Activated T-cell treated with anti-CD3 and anti-CD28 coated beads, Interleukin-2, amount 50 U/mL, for 72 hours (primary cell): ENCODE results near the gene FBXO44. TPM values are rescaled to one million over a fixed set of nuclear protein-coding genes. Genes with fewer than 3 reads are reported as not detected.
"Not testable (repeated sequence)": the region's sequence is repeated elsewhere in the genome, so short reads cannot be mapped to it uniquely, and the experiment has no call there.

ENCODE experiments used
- ATAC-seq, 2 donors: fragments of 150-1000 bp; cut with Tn5 transposase; replicated peaks in 1 of 2; 2 replicates each; pipeline ENCODE4 v1.10.0; 2021; ENCODE audit warnings: moderate library complexity in 2 of 2, mild to moderate bottlenecking in 1 of 2
- DNase-seq, 2 donors: peaks; one replicate each; pipeline ENCODE4 v3.0.0; 2021 to 2022; ENCODE audit warnings: mixed read lengths in 1 of 2
- H3K27ac Mint-ChIP-seq: one replicate; pipeline ENCODE4 v1.8.0; 2022; ENCODE audit warnings: mild to moderate bottlenecking, moderate library complexity, mixed read lengths
- H3K27me3 Mint-ChIP-seq: one replicate; pipeline ENCODE4 v1.8.0; 2022; ENCODE audit warnings: low read depth, mixed read lengths
- H3K36me3 Mint-ChIP-seq, 2 donors: one replicate each; pipeline ENCODE4 v1.8.0; 2022; ENCODE audit warnings: mixed read lengths in 2 of 2, mild to moderate bottlenecking in 1 of 2; ENCODE audit not compliant: insufficient read depth in 2 of 2
- H3K4me1 Mint-ChIP-seq: one replicate; pipeline ENCODE4 v1.8.0; 2022; ENCODE audit warnings: low read depth, mixed read lengths
- H3K4me3 Mint-ChIP-seq, 2 donors: one replicate each; pipeline ENCODE4 v1.8.0; 2022; ENCODE audit warnings: mild to moderate bottlenecking in 2 of 2, mixed read lengths in 2 of 2, moderate library complexity in 2 of 2
- H3K9me3 Mint-ChIP-seq, 2 donors: one replicate each; pipeline ENCODE4 v1.8.0; 2022; ENCODE audit warnings: mixed read lengths in 2 of 2
- total RNA-seq, 2 donors: library from RNA; stranded (reverse); gene quantifications; one replicate each; pipeline ENCODE4 v1.2.3, GENCODE V29; 2022

FBXO44 gene
- total RNA-seq, result 10 to 100 TPM; 24.8 to 30.3 TPM

- ATAC-seq (peak; percentile 78 to 84), DNase-seq (peak; percentile 60 to 73)
- Mint-ChIP-seq H3K4me1 (peaks cover 25% of the 10 kb centered on the region), H3K27ac (no peak within 1 kb of the TSS), H3K36me3 (peaks cover 0 to 1% of the 10 kb centered on the region in 2 donors), H3K27me3 (peaks cover 6% of the 10 kb centered on the region), H3K4me3 (peak within 1 kb of the TSS; percentile 77 to 80), H3K9me3 (no peaks in the 10 kb centered on the region)
These were observed at the start of gene FBXO44, which contains the start of gene FBXO2 for GRCh38 chr1:11654137-11654938. Gene FBXO44, plus strand, starts transcription at chr1:11654877. Its CDS starts 959 bp downstream, at chr1:11655836. Gene FBXO2, minus strand, starts transcription at chr1:11654429. Its CDS starts 89 bp downstream, at chr1:11654340.

GRCh38 chr1:11606775-11607174, 47.9 kb upstream of the FBXO44 start:
- Mint-ChIP-seq H3K4me3 (no peak overlapping the region), H3K4me1 (no peaks in the 10 kb centered on the region), H3K9me3 (no peaks in the 10 kb centered on the region), H3K27ac (no peak overlapping the region), H3K36me3 (no peaks in the 10 kb centered on the region), H3K27me3 (no peaks in the 10 kb centered on the region)
- ATAC-seq, result no peak
- DNase-seq, result no peak

- H3K27me3 Mint-ChIP-seq, DNase-seq, H3K4me3 Mint-ChIP-seq, H3K36me3 Mint-ChIP-seq, H3K4me1 Mint-ChIP-seq, ATAC-seq, H3K27ac Mint-ChIP-seq, H3K9me3 Mint-ChIP-seq: not testable (repeated sequence)
These were observed 46.0 kb upstream of the FBXO44 start for GRCh38 chr1:11608596-11609130.

- not testable (repeated sequence) for DNase-seq, H3K27ac Mint-ChIP-seq, H3K4me3 Mint-ChIP-seq, H3K36me3 Mint-ChIP-seq, H3K27me3 Mint-ChIP-seq, H3K9me3 Mint-ChIP-seq, H3K4me1 Mint-ChIP-seq, ATAC-seq
These were observed 45.3 kb upstream of the FBXO44 start for GRCh38 chr1:11609378-11609777.

GRCh38 chr1:11610629-11611180, 44.0 kb upstream of the FBXO44 start:
- no peak overlapping the region for H3K4me3 Mint-ChIP-seq
- H3K9me3 Mint-ChIP-seq, result no peaks in the 10 kb centered on the region
- DNase-seq (no peak), ATAC-seq (no peak)
- no peak overlapping the region for H3K27ac Mint-ChIP-seq
- no peaks in the 10 kb centered on the region for H3K36me3 Mint-ChIP-seq
- no peaks in the 10 kb centered on the region for H3K4me1 Mint-ChIP-seq
- no peaks in the 10 kb centered on the region for H3K27me3 Mint-ChIP-seq

- ATAC-seq, result no peak
- no peaks in the 10 kb centered on the region for H3K9me3 Mint-ChIP-seq
These were observed 42.9 kb upstream of the FBXO44 start for GRCh38 chr1:11611638-11612327.

GRCh38 chr1:11613347-11613746, 41.3 kb upstream of the FBXO44 start:
- Mint-ChIP-seq H3K4me3 (no peak overlapping the region), H3K36me3 (no peaks in the 10 kb centered on the region), H3K4me1 (no peaks in the 10 kb centered on the region), H3K9me3 (no peaks in the 10 kb centered on the region), H3K27ac (no peak overlapping the region), H3K27me3 (peaks cover 6% of the 10 kb centered on the region)
- DNase-seq (no peak), ATAC-seq (no peak)

More at GRCh38 chr1:11611638-11612327, 42.9 kb upstream of the FBXO44 start:
- no peak overlapping the region for H3K4me3 Mint-ChIP-seq
- no peaks in the 10 kb centered on the region for H3K27me3 Mint-ChIP-seq
- no peaks in the 10 kb centered on the region for H3K36me3 Mint-ChIP-seq
- DNase-seq, result no peak
- H3K27ac Mint-ChIP-seq, result no peak overlapping the region
- no peaks in the 10 kb centered on the region for H3K4me1 Mint-ChIP-seq

GRCh38 chr1:11615090-11615489, 39.6 kb upstream of the FBXO44 start:
- Mint-ChIP-seq H3K27ac (no peak overlapping the region), H3K36me3 (no peaks in the 10 kb centered on the region)
- ATAC-seq, result no peak

GRCh38 chr1:11616766-11617165, 37.9 kb upstream of the FBXO44 start:
- Mint-ChIP-seq H3K4me1 (no peaks in the 10 kb centered on the region), H3K27ac (no peak overlapping the region), H3K9me3 (no peaks in the 10 kb centered on the region), H3K36me3 (no peaks in the 10 kb centered on the region), H3K4me3 (no peak overlapping the region), H3K27me3 (peaks cover 11% of the 10 kb centered on the region)
- no peak for DNase-seq
- ATAC-seq, result no peak

More at GRCh38 chr1:11615090-11615489, 39.6 kb upstream of the FBXO44 start:
- no peaks in the 10 kb centered on the region for H3K9me3 Mint-ChIP-seq
- peaks cover 6% of the 10 kb centered on the region for H3K27me3 Mint-ChIP-seq
- H3K4me3 Mint-ChIP-seq, result no peak overlapping the region
- no peaks in the 10 kb centered on the region for H3K4me1 Mint-ChIP-seq
- DNase-seq, result no peak

GRCh38 chr1:11617314-11617713, 37.4 kb upstream of the FBXO44 start:
- Mint-ChIP-seq H3K27ac (no peak overlapping the region), H3K9me3 (no peaks in the 10 kb centered on the region), H3K4me3 (no peak overlapping the region), H3K4me1 (no peaks in the 10 kb centered on the region), H3K36me3 (no peaks in the 10 kb centered on the region), H3K27me3 (peaks cover 11% of the 10 kb centered on the region)
- ATAC-seq, result no peak
- DNase-seq, result no peak

GRCh38 chr1:11617741-11618140, 36.9 kb upstream of the FBXO44 start:
- ATAC-seq (no peak), DNase-seq (no peak)
- Mint-ChIP-seq H3K4me3 (no peak overlapping the region), H3K4me1 (no peaks in the 10 kb centered on the region), H3K27ac (no peak overlapping the region), H3K27me3 (peaks cover 11% of the 10 kb centered on the region), H3K36me3 (no peaks in the 10 kb centered on the region), H3K9me3 (no peaks in the 10 kb centered on the region)

GRCh38 chr1:11620405-11620804, 34.3 kb upstream of the FBXO44 start:
- no peak for ATAC-seq
- Mint-ChIP-seq H3K4me1 (no peaks in the 10 kb centered on the region), H3K36me3 (no peaks in the 10 kb centered on the region), H3K27ac (no peak overlapping the region), H3K27me3 (peaks cover 11% of the 10 kb centered on the region), H3K9me3 (no peaks in the 10 kb centered on the region), H3K4me3 (no peak overlapping the region)
- DNase-seq, result no peak

- no peak for ATAC-seq
- H3K36me3 Mint-ChIP-seq, result no peaks in the 10 kb centered on the region
- no peak for DNase-seq
- no peaks in the 10 kb centered on the region for H3K9me3 Mint-ChIP-seq
- no peak overlapping the region for H3K4me3 Mint-ChIP-seq
- H3K27me3 Mint-ChIP-seq, result peaks cover 16% of the 10 kb centered on the region
- H3K4me1 Mint-ChIP-seq, result no peaks in the 10 kb centered on the region
- no peak overlapping the region for H3K27ac Mint-ChIP-seq
These were observed 33.8 kb upstream of the FBXO44 start for GRCh38 chr1:11620924-11621323.
